Kidney glomerular epithelial cell (primary cell): ENCODE measurements around the gene SPATA20.

Experiments used
- DNase-seq: peaks from one replicate; lab custom pipeline; 2025; lab: John Stamatoyannopoulos, UW

The SPATA20 gene

DNA sequence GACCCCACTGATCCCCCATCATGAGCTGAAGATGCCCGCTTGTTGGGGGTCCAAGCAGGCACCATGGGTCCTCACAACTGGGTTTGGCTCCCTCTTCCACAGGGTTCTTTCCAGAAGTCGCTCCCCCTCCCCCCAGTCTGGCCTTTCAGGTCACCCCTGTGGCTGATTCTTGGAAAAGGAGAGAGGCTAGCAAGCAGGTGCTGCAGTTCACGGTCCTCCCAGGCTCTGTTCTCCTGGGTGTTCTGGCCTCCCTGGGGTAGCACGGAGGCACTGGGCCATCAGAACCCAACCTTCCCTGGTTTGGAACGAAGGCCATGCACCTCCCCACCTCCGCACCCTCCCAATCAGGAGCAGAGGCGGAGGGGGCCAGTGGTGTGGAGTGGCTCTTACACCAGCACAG, 32.4 kb downstream of the SPATA20 start:
- no peak for DNase-seq

DNA sequence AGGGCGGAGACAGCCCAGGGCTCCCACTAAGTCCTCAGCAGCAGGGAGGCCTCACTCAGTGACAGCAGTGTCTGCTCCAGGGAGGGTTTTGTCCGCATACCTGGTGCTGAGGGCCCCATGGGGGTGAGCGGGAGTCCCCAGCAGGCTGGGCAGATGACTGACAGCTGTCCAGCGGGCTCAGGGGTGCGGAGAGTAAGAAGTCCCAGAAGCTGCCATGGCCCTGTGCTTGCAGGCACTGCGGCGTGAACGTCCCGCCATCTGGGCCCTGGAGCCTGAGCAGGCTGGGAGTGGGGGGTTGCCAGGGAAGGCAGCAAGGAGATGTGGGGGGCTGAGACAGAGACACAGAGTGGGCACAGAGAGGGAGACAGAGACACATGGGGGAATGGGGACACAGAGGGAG, 33.7 kb downstream of the SPATA20 start:
- DNase-seq, result no peak

DNA sequence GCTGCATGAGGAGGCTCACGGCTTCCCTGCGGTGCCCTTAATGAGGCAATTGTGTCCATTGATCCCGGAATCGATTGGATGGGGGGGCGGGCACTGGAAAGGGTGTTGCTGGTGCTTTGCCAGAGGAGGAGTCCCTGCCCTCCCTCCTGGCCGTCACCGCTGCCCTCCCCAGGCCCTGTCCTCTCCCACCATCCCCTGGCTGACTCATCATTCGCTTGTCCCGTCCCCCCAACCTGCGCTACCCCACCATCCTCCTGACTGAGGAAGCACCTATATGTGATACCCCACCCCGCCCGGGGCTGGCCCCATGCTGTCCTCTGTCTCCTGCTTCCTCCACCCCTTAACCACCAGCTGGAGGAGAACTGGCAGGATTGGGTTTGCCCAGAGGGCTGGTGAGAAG, 34.3 kb downstream of the SPATA20 start:
- no peak for DNase-seq

DNA sequence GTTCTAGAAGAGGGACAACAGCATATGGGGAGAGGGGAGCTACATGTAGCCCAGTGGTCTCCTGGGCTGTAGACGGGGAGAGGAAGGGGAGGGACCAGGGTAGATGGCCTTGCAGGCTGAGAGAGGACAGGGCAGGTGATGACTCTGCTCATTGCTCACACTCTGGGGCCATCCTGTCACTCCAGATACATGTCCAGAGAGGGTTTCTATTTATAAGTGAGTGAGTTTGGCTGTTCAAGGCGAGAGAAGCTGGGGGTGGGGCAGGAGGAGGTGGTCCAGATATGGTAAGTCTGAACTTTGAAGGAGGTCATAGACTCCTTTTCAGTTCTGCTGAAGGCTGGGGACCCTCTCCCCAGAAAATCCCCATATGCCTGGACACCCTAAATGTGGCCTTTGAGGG, 35.8 kb downstream of the SPATA20 start:
- DNase-seq, result no peak

DNA sequence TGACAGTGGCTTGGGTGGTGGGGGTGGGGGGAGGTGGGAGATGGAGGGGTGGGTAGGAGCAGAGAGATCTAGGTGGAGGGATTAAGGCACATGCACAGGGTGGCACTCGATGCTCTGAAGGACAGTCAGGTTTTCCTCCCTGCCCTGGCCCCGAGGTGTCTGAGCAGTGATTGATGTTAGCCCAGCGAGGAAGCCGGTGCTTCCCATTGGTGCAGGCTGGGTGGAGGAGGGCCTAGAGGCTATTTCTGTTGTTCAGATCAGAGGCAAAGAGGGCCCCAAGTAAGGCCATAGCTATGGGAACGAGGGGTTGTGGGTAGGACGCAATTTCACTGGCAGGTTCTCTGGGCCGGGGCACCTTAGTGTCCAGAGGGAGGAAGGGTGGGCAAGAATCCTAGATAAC, 36.7 kb downstream of the SPATA20 start:
- DNase-seq, result no peak

DNA sequence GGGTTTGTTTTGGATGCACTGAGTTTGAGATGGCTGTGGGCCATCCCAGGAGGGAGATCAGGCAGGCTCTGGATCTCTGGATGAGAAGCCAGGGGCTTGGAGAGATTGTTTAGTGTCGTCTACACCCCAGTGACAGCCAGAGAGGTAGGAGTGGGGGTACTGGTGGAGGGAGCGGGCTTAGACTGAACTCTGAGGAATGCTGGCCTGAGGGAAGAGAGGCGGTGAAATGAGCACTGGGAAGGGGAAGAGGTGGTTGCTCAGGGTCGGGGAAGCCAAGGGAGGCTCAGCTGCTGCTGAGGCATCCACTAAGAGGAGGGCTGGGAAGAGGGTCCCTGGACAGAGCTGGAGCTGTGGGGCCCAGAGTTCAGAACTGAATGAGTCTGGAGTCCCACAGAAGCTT, 37.1 kb downstream of the SPATA20 start:
- DNase-seq, result no peak

DNA sequence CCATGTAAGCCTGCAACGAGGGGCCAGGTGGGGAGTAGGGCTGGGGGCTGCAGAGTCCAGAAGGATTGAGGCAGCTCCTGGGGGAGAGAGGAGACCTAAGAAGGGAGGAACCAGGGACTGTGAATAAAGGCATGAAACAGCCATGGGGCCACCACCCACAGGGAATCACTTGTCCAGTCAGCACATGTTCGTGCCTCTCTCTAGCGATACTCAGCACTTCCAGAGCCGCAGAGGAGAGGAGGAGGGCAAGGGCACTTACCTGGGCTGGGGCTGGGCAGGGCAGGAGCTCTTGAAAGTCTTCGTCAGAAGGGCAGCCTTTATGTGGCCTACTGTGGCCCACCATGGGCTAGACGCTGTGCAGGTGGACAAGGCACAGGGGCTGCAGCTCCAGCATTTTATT, 37.8 kb downstream of the SPATA20 start:
- no peak for DNase-seq

DNA sequence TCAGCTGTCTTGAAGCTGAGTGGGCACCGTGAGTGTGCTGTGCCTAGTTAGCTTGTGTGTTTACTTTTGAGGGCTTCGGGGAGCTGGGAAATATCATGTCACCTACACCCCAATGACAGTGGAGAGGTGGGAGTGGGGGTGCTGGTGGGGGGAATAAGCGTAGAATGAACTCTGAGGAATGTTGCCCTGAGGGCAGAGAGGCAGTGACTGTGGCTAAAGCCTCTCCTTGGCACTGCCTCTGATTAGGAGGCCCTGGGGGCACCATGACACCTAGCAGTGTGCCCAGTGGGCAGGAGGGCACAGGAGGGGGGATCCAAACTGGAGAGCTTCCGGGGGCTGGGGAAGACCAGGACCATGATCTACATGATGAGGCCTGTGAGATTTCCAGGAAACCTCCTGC, 38.4 kb downstream of the SPATA20 start:
- no peak for DNase-seq

DNA sequence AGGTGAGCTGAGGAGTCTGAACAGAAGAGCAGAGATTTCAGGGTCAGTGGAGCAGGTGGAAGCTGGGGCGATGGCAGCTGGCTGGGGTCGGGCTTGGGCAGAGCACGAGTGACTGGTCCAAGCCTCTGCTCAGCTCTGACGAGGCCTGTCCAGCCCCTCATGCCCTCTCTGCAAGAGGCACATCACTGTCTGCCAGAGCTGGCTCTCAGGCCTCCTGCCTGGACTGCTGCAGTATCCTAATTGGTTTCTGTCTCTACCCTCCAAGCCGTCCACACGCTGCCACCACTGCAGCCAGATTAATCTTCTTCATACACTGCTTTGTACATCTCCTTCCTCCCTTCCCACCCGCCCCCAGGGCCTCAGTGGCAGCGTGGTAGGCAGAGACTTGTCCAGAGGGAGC, 38.9 kb downstream of the SPATA20 start:
- no peak for DNase-seq

DNA sequence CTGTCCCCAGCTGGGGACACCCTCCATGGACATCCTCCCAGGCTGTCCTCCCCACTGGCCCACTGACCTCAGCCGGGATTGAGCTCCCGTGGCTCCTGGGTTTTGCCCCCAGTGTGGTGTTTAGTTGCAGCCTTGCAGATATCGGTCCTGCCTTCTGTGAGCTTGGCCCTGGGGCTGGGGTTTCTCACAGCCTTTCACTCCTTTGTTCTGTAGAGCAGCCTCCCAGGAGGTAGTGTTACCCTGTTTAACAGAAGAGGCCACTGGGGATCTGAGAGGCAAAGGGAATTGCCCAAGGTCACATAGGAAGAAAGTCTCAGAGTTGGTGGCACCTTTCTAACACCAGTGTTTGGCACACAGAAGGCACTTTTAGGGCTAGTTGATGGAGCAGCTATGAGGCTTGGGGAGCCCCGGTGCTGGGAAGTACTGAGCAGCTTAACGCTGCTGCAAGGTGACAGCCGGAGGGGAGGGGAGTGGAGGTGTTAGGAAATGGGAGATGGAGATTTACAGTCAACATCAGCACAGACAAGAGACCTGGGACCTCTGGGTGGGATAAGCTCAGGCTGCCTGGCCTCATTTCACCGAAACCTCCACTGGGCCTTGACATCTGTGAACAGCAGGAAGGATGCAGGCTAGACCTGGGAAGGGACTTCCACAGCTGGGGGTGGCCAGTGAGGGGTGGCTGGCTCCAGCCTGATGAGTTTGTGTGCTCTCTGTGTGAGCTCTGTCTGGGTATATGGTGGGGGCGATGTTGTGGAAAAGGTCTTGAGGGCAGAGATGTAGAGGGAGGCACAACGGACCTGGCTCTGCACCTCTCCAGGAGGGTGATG, 39.7 kb downstream of the SPATA20 start:
- DNase-seq, result no peak

DNA sequence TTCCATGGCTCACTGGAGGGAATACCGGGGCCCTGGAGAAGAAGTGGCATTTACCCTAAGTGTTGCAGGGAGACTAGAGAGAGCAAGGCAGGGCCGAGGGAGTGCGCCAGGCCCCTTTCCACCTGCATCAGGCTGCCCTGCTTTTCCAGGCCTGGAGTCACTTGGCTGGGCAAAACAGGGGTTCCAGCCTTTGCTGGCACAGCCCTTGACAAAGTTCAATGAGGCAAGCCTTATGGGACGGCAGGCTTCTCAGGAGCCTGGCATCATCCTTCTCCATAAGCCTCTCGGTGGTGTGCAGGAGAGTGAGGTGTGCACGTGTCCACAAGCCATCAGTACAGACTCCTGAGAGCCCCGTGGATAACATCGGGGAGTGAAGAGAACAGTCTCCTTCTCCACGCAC, 40.6 kb downstream of the SPATA20 start:
- no peak for DNase-seq

DNA sequence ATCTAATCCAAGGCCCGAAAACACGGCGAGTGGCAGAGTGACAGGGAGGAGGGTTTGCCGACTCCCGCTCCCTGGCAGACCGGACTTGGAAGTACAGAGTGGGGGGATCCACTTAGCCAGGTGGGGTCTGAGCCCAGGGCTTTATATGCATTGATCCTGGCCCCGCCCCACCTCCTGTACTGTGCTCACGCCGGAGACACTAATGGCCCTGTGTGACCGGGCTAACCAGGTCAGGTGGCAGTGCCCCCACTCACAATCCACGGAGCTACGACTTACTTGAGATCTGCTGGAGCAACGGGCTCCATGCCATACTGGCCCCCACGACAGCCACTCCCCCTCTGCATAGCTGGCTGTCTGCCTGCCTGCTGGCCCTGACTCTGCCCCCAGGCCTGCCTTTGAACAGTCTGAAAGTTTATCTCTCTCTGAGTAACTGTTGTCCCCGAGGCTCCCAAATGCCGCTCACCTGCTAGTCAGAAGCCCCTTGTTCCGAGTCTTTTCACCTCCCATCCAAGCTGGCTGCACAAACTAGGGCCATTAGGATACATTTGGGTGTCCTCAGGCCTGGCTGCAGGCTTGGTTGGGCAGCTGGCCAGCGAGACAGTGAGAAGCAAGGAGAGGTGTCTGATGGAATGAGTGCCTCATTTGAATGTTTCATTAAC, 41.5 kb downstream of the SPATA20 start:
- DNase-seq, result peak; percentile 16

DNA sequence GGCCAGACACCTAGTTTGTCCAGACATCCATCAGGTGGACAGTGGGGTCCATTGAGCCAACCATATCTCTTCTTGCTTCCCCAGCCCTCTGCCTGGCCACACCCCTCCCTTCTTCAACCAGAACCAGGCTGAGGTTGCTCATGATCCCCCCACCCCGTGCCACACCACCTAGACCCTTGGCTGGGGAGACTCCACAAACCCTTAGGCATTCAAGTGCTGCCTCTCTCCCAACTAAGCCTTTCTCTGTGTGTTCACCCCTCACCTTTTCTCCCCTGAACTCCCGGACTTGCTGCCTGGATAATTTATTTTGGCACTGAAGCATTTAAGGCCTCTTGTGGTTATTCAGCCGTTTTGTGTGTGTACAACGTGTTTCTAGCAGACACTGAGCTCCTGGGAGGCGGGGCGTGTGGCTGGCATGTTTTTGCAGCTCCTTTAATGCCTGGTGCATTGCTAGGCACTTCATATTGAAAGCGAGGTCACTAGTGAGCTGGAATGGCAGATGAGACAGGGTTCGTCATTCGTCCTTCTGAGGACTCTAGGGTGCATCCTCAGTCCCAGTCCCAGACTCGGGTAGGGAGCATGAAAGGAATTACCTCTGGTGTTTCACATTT, 42.2 kb downstream of the SPATA20 start:
- DNase-seq, result peak; percentile 51

DNA sequence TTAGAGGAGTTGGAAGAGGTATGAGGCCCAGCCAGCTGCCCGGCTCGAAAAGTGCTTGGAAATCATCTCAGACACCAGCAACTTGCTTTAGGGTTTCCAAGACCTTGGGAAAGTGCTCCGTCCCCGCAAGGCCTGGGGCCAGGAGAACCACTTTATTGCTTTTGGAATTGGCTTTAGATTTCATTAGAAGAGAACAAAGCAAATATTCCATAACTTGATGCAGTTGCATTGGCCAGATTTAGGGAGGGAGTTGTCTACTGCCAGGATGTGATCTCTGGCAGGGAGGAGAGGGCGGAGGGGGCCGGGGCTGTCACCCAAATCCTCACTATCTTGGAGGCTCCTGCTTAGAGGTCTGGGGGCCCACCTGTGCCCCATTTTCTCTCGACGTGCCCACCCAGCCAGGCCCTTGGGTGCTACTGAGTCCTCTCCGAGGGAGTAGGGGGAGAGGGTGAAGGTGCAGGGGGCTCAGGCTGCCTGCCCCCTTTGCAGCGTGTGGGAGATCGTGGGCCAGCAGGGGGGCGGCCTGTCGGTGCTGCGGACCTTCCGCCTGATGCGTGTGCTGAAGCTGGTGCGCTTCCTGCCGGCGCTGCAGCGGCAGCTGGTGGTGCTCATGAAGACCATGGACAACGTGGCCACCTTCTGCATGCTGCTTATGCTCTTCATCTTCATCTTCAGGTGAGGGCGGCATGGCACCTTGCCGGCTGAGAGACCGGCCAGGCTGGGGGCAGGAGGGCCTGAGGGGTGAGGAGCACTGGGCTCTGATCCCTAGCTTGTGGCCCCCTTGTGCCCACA, 44.2 kb downstream of the SPATA20 start:
- no peak for DNase-seq

DNA sequence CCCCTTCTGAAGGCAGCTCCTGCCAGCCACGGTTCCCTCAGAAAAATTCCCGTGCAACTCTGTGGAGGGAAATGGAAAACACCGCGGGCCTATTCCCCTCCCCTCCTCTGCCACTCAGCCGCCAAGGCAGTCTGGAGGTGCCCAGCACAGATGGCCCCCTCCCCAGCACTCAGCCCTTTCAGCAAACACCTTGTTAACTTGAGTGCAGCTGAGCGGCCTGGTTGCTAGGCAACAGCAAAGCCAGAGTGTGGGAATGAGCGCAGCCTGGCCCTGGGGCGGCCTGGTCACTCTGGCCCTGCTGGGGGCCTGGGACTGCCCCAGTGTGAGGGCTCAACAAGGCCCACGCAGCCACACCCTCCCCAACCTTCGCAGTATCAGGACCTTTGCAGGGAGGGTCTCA, 46.3 kb downstream of the SPATA20 start:
- no peak for DNase-seq

DNA sequence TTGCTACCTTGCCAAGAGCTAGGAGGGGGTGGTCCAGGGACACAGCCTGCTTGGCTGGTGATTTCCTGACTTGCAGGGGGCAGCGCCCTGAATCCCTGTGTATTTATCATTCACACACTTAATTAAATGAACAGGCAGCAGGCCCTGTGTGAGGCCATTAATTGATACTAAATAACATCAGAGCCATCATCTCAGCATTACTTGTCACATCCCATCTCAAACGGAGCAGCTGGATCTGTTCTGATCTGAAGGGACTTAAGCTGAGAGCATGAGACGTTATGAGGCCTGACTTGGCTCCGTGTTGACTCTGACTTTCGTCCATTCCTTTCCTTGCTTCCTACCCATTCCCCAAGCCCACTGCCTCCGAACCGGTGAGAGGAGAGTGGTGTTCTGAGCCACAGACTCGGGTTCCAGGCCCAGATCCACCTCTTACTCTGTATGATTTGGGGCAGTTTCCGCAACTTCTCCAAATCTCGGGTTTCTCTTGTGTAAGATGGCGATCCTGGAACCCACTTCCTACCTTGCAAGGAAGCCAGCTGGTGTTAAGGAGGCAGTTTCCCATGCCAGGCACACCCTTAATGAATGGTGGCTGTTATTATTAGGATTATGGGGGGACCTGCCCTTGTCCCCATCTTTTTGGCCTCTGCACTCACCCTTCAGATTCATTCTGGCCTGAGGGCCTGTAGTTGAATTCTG, 47.3 kb downstream of the SPATA20 start:
- no peak for DNase-seq

DNA sequence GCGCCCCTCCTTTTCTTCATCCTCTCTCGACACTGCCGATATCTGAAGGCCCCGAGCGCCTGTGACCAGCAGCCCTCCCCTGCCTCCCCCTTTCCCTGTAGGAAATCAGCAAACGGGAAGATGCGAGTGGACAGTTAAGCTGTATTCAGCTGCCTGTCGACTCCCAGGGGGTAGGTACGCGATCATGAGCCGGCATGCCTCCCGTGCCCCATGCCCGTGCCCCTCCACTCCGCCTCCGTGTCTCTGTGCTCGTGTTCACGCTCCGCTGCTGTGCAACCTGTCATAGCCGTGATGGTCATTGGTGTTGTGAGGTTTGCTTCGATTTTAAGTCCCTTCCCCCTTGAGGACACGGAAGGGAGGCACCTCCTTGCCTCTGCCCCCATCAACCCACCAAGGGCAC, 47.9 kb downstream of the SPATA20 start:
- DNase-seq, result no peak

DNA sequence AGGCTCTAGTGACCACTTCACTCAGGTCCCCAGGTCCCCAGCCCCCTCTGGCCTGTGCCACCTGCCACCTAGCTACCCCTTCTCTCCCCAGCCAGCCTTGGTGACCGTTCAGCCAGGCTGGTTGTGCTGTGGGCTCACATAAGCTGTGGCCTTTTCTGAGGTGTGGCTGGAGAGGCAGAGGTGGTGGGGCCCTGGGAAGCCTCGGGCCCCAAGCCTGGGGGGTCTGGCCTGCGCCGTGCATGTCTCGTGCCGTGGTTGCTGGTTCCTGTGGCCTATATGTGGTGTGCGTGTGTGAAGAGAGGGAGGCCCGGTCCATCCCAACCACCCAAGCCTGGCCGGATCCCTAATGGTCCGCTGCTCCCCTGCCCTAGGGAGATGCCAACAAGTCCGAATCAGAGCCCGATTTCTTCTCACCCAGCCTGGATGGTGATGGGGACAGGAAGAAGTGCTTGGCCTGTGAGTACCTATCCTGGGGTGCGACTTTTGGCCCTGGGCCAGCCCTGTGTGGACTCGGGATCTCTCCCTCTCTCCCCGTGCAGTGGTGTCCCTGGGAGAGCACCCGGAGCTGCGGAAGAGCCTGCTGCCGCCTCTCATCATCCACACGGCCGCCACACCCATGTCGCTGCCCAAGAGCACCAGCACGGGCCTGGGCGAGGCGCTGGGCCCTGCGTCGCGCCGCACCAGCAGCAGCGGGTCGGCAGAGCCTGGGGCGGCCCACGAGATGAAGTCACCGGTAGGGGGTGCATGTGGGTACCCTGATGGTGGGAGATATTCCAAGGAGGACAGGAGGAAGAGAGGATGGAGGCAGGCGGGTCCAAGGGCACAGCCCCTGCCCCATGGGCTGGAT, 49.4 kb downstream of the SPATA20 start:
- DNase-seq, result no peak

DNA sequence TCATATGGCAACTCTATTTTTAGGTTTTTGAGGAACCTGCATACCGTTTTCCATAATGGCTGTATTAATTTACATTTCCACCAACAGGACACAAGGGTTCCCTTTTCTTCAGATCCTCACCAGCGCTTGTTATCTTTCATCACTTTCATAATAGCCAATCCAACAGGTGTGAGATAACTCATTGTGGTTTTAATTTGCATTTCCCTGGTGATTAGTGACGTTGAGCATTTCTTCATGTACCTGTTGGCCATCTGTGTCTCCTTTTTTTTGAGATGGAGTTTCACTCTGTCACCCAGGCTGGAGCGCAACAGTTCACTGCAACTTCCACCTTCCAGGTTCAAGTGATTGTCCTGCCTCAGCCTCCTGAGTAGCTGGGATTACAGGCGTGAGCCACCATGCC, 51.5 kb downstream of the SPATA20 start:
- no peak for DNase-seq

DNA sequence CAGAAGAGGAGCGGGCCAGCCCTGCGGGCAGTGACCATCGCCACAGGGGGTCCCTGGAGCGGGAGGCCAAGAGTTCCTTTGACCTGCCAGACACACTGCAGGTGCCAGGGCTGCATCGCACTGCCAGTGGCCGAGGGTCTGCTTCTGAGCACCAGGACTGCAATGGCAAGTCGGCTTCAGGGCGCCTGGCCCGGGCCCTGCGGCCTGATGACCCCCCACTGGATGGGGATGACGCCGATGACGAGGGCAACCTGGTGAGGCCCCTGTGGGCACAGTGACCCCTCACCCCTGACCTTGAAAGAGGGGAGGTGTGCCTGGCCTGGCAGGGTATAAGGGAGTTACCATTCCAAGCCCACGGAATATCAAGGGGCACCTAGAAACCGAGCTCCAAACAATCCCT, 52.6 kb downstream of the SPATA20 start:
- DNase-seq, result no peak

DNA sequence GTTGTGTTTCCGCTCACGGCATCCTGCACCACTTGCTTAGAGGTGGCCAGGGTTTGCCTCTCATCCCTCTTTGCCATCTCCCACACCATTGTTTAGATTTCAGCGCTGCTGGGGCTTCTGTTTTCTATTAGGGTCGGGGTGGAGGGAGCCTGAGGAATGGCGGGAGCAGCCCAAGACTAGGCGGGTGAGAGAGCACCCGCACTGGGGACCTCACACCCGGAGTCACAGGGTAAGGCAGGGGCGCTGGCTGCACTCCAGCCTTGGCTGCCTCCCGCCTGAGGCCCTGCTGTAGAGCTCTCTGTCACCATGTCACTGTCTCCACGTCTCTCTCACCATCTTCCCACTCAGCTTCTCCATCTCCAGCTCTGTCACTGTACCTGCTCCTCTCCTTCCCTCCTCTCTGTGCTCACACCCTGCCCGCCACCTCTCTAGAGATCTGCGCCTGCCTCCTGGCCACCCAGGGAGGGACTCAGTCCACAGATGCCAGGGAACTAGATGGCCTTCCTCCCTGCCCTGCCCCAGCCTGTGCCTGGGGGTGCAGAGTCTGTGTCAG, 54.9 kb downstream of the SPATA20 start:
- DNase-seq, result no peak
